GM12892 (cell line): Measurements from ENCODE around the gene THAP5.

Experiments
- POLR2AphosphoS5 ChIP-seq: IDR thresholded peaks from 2 replicates; pipeline ENCODE4 v1.6.1; 2011; ENCODE audit warnings: low read depth, low read length, control low read depth
- TAF1 ChIP-seq: IDR thresholded peaks from 2 replicates; pipeline ENCODE4 v1.6.1; 2011; ENCODE audit warnings: low read depth, mild to moderate bottlenecking, control low read depth, low read length, borderline replicate concordance

- no peak for TF ChIP-seq POLR2AphosphoS5
- TF ChIP-seq TAF1 = no peak
Measured at GRCh38 chr7:108570146-108570755, 745 bp upstream of the THAP5 start.
